GM19238 (cell line): ENCODE data around the gene PLCB1.
"Not testable (repeated sequence)": the region's sequence is repeated elsewhere in the genome, so short reads cannot be mapped to it uniquely, and the experiment has no call there.

Source experiments
- DNase-seq: peaks from one replicate; pipeline ENCODE4 v3.0.0; 2011; ENCODE audit warnings: low spot score; ENCODE audit not compliant: insufficient read length

The PLCB1 gene

GRCh38 chr20:8366303-8366923, 234.3 kb downstream of the PLCB1 start:
- no peak for DNase-seq

- no peak for DNase-seq
These were observed 235.6 kb downstream of the PLCB1 start for GRCh38 chr20:8367689-8368088.

- no peak for DNase-seq
These were observed 236.6 kb downstream of the PLCB1 start for GRCh38 chr20:8368670-8369069.

DNA sequence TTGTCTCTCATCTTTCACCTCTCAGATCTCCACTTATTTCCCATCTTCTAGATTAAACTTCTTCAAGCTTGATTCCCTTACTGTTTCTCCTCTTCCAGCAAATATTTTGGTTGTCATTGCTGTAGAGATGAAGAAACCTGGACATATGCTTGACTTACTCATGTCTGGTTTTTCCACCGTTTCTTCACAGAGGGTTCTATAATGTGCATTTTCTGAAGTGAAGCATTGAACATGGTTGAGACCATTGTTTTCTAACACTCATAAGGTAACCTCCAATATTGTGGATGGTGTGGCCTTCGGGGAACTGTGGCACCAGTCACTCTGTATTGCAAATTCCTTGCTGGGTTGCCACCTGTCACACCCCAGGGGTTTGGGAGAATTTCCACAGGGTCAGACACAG, 237.2 kb downstream of the PLCB1 start:
- no peak for DNase-seq

DNA sequence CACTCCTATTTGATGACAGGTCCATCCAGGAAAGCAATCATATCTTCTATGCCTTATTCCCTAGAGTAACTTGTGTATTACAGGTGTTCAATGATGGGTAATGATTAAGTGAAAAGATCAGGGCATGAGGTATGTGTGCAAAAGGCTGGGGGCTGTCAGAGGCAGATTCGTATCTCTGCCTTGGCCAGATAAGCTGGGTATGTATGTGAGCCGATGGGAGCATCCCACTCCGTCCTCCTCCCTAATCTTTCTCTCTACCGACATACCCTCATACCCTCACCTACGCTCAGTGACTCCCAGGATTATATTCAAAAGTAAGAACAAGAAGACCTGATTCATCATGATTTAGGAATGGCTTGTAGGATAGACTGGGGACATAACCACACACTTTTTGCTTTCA, 238.7 kb downstream of the PLCB1 start:
- DNase-seq: no peak

GRCh38 chr20:8372824-8373380, 240.8 kb downstream of the PLCB1 start:
- no peak for DNase-seq

GRCh38 chr20:8373579-8373978, 241.5 kb downstream of the PLCB1 start:
- no peak for DNase-seq

DNA sequence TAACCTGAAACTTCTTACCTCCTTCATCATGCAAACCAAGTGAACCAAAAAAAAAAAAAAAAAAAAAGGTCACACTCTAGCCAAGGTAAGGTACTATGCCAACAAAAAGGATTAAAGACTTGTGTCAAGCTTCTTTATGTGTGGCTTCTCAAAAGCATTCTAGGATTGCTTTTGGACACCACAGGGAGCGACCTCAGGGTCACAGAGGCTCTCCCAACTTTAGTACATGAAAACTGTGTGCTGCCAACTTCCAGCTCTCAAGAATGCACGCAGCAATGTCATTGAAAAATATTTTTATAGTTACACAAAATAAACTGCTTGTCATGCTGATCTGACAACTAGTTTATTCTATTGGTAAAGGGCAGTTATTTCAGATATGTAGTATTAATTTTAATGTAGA, 243.8 kb downstream of the PLCB1 start:
- no peak for DNase-seq

GRCh38 chr20:8376940-8377339, 244.9 kb downstream of the PLCB1 start:
- no peak for DNase-seq

DNA sequence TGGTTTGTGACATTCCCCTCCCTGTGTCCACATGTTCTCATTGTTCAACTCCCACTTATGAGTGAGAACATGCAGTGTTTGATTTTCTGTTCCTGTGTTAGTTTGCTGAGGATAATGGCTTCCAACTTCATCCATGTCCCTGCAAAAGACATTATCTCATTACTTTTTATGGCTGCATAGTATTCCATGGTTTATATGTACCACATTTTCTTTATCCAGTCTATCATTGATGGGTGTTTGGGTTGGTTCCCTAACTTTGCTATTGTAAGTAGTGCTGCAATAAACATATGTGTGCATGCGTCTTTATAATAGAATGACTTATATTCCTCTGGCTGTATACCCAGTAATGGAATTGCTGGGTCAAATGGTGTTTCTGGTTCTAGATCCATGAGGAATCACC, 247.1 kb downstream of the PLCB1 start:
- not testable (repeated sequence) for DNase-seq

DNA sequence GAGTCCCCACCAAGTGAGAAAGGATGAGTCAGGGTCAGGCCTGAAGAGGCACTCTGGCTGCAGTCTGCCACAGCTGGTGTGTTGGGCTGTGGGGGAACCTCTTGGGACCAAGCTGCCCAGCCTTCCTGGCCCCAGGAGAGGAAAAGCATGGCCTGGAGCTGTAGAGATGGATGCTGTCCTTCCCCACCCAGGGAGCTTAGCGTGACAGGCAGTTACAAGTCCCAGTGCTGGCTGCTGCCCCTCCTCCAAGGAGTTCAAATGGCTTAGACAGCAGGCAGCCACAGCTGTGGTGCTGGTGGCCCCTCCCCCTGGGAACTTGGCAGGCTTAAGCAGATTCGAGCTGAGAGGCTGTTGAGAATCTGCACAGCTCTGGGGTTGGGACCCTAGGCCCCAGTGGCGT, 253.2 kb downstream of the PLCB1 start:
- DNase-seq: no peak

DNA sequence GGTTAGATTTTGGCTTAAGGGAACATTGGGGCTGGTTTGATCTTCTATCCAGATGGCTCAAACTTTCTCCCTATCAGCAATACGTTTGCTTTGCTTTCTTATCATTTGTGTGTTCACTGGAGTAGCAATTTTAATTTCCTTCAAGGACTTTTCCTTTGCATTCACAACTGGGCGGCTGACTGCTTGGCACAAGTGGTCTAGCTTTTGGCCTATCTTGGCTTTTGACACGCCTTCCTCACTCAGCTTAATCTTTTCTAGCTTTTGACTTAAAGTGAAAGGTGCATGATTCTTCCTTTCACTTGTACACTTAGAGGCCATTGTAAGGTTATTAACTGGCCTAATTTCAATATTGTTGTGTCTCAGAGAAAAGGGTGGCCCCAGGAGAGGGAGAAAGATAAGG, 254.9 kb downstream of the PLCB1 start:
- DNase-seq: no peak

GRCh38 chr20:8388141-8388540, 256.1 kb downstream of the PLCB1 start:
- no peak for DNase-seq

DNA sequence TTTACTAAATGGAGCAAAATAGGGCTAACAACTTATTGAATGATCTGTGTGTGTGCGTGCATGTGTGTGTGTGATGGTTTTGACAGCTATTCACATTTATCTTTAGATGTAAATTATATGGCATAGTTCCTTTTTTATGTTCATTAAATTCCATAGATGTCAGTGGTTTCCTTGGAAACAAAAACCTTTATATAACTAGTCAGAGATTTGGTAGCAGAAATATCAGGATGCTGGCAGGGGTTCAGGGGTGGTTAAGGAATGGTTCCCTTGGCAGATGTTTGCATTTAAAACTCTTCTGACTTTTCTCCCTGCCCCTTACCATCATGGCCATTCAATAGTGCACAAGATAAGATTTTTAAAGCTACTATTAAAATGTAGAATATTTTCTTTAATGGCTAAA, 256.6 kb downstream of the PLCB1 start:
- DNase-seq: no peak

DNA sequence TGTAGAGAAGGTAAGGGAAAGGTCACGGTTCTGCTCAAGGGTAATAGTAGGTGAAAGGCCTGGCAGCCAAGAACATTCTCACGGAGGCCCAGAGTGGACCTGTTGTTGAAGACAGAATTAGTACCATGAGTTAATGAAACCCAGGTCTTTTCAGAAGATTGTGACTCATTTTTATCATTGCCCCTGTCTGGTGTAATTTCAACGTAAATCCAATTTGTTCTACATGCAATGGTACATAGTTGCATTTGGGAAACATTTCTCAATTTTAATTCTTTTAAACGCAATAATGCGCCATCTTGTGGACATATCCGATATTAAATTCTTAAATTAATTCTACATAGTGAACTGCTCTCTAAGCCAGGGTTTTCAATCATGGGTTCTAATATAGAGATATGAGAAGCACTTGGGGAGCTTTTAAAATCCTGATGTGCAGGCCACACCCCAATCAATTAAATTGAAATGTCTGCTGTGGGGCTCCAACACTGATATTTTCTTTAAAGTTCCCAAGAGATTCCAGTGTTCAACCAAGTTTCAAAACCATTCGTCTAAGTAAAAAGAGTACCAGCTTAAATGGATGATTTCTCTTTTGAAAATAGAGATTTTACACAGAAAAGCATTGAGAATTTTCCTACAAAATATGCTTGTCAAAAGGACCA, 257.4 kb downstream of the PLCB1 start:
- DNase-seq: peak; percentile 1

DNA sequence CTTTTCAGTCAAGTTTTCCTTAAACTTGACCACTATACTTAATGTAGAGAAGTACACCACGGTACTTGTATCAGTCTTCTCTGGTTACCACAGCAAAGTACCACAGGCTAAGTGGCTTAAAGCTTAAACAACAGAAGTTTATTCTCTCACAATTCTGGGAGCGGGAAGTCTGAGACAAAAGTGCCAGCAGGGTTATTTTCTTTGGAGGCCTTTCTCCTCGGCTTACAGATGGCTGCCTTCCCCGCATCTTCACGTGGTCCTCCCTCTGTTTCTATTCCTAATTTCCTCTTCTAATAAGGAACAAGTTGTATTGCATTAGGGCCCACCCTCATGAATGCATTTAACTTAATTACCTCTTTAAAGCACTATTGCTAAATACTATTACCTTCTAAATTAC, 258.0 kb downstream of the PLCB1 start:
- DNase-seq: no peak

- no peak for DNase-seq
These were observed 258.4 kb downstream of the PLCB1 start for GRCh38 chr20:8390500-8390899.

- no peak for DNase-seq
These were observed 261.3 kb downstream of the PLCB1 start for GRCh38 chr20:8393381-8393780.

DNA sequence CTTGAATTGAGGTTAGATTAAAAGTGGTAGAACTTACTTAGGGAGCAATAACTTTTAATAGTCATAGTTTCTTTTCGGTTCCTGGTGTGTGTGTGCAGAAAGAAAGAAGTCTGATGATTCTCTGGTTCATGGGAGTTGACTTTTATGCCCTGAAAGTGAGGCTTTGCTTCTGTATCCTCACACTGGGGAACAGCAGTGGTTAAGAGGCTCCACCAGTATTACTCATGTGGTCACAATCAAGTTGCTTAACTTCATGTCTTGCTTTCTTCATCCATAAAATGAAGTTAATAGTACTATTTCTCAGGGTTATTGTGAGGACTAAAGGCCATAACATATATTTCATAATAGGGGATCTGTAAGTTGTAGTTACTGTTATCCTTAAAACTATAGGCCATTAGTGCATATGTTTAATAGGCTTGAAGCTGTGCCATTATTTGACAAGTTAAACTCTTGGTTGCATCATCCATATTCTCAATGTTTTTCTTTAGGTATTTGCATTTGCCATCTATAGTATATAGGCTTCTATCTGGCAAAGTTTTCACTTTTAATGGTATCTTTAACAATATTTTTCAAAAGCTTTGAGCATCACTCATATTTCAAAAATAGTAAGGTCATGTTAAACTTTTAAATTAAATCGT, 262.4 kb downstream of the PLCB1 start:
- DNase-seq: peak; percentile 1

GRCh38 chr20:8395956-8396355, 263.9 kb downstream of the PLCB1 start:
- no peak for DNase-seq

DNA sequence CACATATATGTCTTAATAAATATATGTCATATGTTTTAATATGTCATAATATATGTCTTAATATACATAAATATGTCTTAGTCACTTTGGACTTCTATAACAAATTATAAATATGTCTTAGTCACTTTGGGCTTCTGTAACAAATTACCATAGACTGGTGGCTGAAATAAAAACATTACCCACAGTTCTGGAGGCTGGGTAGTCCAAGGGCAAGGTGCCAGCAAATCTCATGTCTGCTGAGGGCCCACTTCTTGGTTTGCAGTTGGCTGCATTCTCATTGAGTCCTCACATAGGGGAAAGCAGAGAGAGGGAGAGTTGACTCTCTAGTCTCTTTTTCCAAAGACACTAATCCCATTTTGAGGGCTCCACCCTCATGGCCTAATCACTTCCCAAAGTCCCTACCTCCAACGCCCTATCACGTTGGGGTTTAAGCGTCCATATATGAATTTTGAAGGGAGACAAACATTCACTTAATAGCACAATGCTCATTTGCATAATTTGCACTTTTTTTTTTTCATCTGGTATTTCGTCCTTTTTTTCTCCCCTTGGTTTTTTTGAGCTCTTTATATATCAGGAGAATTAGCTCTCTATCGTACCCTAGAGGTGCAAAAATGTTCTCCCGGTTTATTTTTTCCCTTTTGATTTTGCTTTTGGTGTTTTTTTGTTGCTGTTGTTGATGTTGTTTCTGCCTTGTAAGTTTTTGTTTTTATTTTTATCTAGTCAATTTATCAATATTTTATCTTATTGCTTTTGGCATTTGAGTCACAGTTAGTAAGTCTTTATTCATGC, 266.4 kb downstream of the PLCB1 start:
- DNase-seq: no peak

DNA sequence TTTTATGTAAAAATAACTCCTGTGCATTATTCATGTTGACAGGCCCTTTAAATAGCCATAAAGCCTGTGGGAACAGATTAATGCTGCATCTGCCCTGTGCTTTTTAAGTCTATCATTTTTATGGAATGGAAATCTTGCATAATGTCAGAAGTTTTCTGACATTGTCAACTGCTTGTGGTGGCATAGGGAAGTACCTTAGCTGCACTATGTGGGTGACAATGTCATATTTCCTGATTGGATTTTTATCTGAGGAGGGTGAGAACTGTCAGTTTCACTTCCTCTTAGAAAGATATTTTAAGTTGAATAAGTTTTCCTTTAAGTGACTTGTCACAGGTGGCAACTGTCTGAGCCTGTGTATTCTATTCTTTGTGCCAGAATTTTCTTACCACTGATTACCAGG, 267.9 kb downstream of the PLCB1 start:
- DNase-seq: peak; percentile 26
